ENCODE results near the gene TRIM66. TPM values are rescaled to one million over a fixed set of nuclear protein-coding genes. Genes with fewer than 3 reads are reported as not detected.

TRIM66 gene
- polyA plus RNA-seq, 2 of the 4 experiments (the other 2 are of a cell fraction): 2.5 to 9.8 TPM

GRCh38 chr11:8604078-8604723 is 78.3 kb downstream of the TRIM66 start (continued):
- TF ChIP-seq POLR2AphosphoS2 (conservative IDR thresholded peaks at IDR 0.05; ENCODE audit: low read length): no peak
- TF ChIP-seq RAD21 (conservative IDR thresholded peaks at IDR 0.05 in 1 of 2, IDR thresholded peaks at IDR 0.05 in 1 of 2): peak; percentile 51 to 54
- TF ChIP-seq CTCF (IDR thresholded peaks at IDR 0.05): peak; percentile 74

- FAIRE-seq: no peak
- Histone ChIP-seq H3K4me2 (peak overlapping the region; percentile 72), H3K9me3 (no peaks in the 10 kb centered on the region), H3K4me1 (peaks cover 51% of the 10 kb centered on the region), H3K27ac (peak overlapping the region; percentile 64 to 69), H3K4me3 (no peak overlapping the region)
- TF ChIP-seq FOXS1 (CRISPR knock-in tag; IDR thresholded peaks at IDR 0.05): no peak
- TF ChIP-seq E2F6 (IDR thresholded peaks at IDR 0.05; ENCODE audit: borderline replicate concordance, low read depth): no peak
- TF ChIP-seq MAFK (IDR thresholded peaks at IDR 0.05; ENCODE audit: partially characterized antibody): no peak
- TF ChIP-seq POLR2AphosphoS2 (conservative IDR thresholded peaks at IDR 0.05; ENCODE audit: low read length): no peak
- no peak for TF ChIP-seq HEYL (CRISPR knock-in tag; IDR thresholded peaks at IDR 0.05)
- no peak for TF ChIP-seq RARB (CRISPR knock-in tag; IDR thresholded peaks at IDR 0.05)
- no peak for TF ChIP-seq ZSCAN20 (CRISPR knock-in tag; IDR thresholded peaks at IDR 0.05)
- no peak for TF ChIP-seq NPAS2 (CRISPR knock-in tag; IDR thresholded peaks at IDR 0.05; ENCODE audit: borderline replicate concordance)
- no peak for TF ChIP-seq GATA3 (IDR thresholded peaks at IDR 0.05; ENCODE audit: borderline replicate concordance)
- no peak for TF ChIP-seq HOXB5 (CRISPR knock-in tag; IDR thresholded peaks at IDR 0.05)
- no peak for TF ChIP-seq ESRRA (IDR thresholded peaks at IDR 0.05; ENCODE audit: borderline replicate concordance, low read length)
- TF ChIP-seq BHLHE40 (IDR thresholded peaks at IDR 0.05; ENCODE audit: low read depth, low read length): no peak
- TF ChIP-seq NR3C1 (IDR thresholded peaks at IDR 0.05): no peak
- TF ChIP-seq CBX8 (IDR thresholded peaks at IDR 0.05): no peak
- 48% methylated on average over 2 of the region's 2 CpGs for WGBS (ENCODE audit: missing lambda C conversion rate)
- DNase-seq (ENCODE audit: low read depth in 1 of 2, low spot score in 1 of 2): no peak
- ATAC-seq: peak in 1 of 2 experiments; percentile 22; a peak in 5 of 6 replicates
- ChIA-PET POLR2A (interaction anchor here (0.6 to 1.1 kb wide), 4 partner anchors 10 to 85 kb away, joined by 3 to 12 read pairs (median 4); partner anchors contain the start of genes RPL27A, STK33 and TRIM66), CTCF (interaction anchor here (1.0 to 2.2 kb wide), 7 partner anchors 9 to 79 kb away, joined by 3 to 10 read pairs (median 5); partner anchors contain the start of genes RPL27A and TRIM66)
These were observed 78.8 kb downstream of the TRIM66 start for GRCh38 chr11:8603696-8604077.

- peak overlapping the region in 1 of 2 experiments; percentile 61; a peak in 2 of 6 replicates for H3K27ac ChIP-seq
- ChIA-PET POLR2A (no interaction called here), CTCF (no interaction called here)
- ATAC-seq (no peak), DNase-seq (ENCODE audit: low read depth in 1 of 2, low spot score in 1 of 2) (no peak), FAIRE-seq (no peak)
- no peak overlapping the region for H3K4me2 ChIP-seq
- peaks cover 53% of the 10 kb centered on the region for H3K4me1 ChIP-seq
- H3K4me3 ChIP-seq: no peak overlapping the region
- H3K9me3 ChIP-seq: no peaks in the 10 kb centered on the region
- 82% methylated on average over 9 of the region's 9 CpGs for WGBS (ENCODE audit: missing lambda C conversion rate)
- TF ChIP-seq FOSB (CRISPR knock-in tag; IDR thresholded peaks at IDR 0.05) (no peak), RFX5 (IDR thresholded peaks at IDR 0.05) (no peak), HDAC2 (IDR thresholded peaks at IDR 0.05) (no peak), CHD2 (IDR thresholded peaks at IDR 0.05; ENCODE audit: low read length, partially characterized antibody) (no peak), TFCP2L1 (CRISPR knock-in tag; IDR thresholded peaks at IDR 0.05) (no peak), GATA3 (IDR thresholded peaks at IDR 0.05; ENCODE audit: borderline replicate concordance) (no peak), ATOH8 (CRISPR knock-in tag; IDR thresholded peaks at IDR 0.05; ENCODE audit: low read depth) (no peak), KDM5A (IDR thresholded peaks at IDR 0.05) (no peak), HMGXB4 (CRISPR knock-in tag; IDR thresholded peaks at IDR 0.05; ENCODE audit: borderline replicate concordance) (no peak), RARB (CRISPR knock-in tag; IDR thresholded peaks at IDR 0.05) (no peak), EHMT2 (IDR thresholded peaks at IDR 0.05; ENCODE audit: low read depth) (no peak), ZNF302 (CRISPR knock-in tag; IDR thresholded peaks at IDR 0.05) (no peak), ELK1 (IDR thresholded peaks at IDR 0.05; ENCODE audit: low read depth, low read length) (no peak), RCOR1 (IDR thresholded peaks at IDR 0.05; ENCODE audit: low read depth, low read length) (no peak)
These were observed 80.9 kb downstream of the TRIM66 start for GRCh38 chr11:8601376-8602133.
